H9 (cell line): ENCODE results near the gene IGSF9B. TPM values are rescaled to one million over a fixed set of nuclear protein-coding genes. Genes with fewer than 3 reads are reported as not detected.

ENCODE experiments used
- DNase-seq: peaks from one replicate; pipeline ENCODE4 v3.0.0-alpha.2; 2017
- H2AFZ ChIP-seq: one replicate; pipeline ENCODE4 v1.6.1; 2013; ENCODE audit warnings: mild to moderate bottlenecking, low read length, control low read depth, moderate library complexity
- H2AK5ac ChIP-seq: 2 replicates; pipeline ENCODE4 v1.6.1; 2013; ENCODE audit warnings: low read length, control low read depth, mixed read lengths; ENCODE audit not compliant: insufficient read length
- H2BK120ac ChIP-seq: one replicate; pipeline ENCODE4 v1.6.1; 2013; ENCODE audit warnings: low read depth, mild to moderate bottlenecking, low read length, control low read depth, inconsistent platforms; ENCODE audit not compliant: poor library complexity, severe bottlenecking
- H2BK12ac ChIP-seq: 2 replicates; pipeline ENCODE4 v1.6.1; 2013; ENCODE audit warnings: low read length, control low read depth, mixed read lengths, low read depth; ENCODE audit not compliant: insufficient read length
- H2BK15ac ChIP-seq: 2 replicates; pipeline ENCODE4 v1.6.1; 2013; ENCODE audit warnings: low read depth, low read length, control low read depth
- H2BK20ac ChIP-seq: one replicate; pipeline ENCODE4 v1.6.1; 2013; ENCODE audit warnings: low read depth, mild to moderate bottlenecking, low read length, control low read depth, inconsistent platforms; ENCODE audit not compliant: poor library complexity, severe bottlenecking
- H2BK5ac ChIP-seq: 2 replicates; pipeline ENCODE4 v1.6.1; 2013; ENCODE audit warnings: low read length, control low read depth, mixed read lengths; ENCODE audit not compliant: insufficient read length
- H3K14ac ChIP-seq: 2 replicates; pipeline ENCODE4 v1.6.1; 2013; ENCODE audit warnings: low read length, control low read depth; ENCODE audit not compliant: insufficient read depth
- H3K18ac ChIP-seq: 2 replicates; pipeline ENCODE4 v1.6.1; 2013; ENCODE audit warnings: low read depth, mild to moderate bottlenecking, mixed read lengths, low read length, control low read depth; ENCODE audit not compliant: insufficient read length
- H3K23ac ChIP-seq: 2 replicates; pipeline ENCODE4 v1.6.1; 2013; ENCODE audit warnings: low read length, control low read depth, mixed read lengths, low read depth; ENCODE audit not compliant: insufficient read length
- H3K23me2 ChIP-seq: 2 replicates; pipeline ENCODE4 v1.6.1; 2013; ENCODE audit warnings: low read depth, mild to moderate bottlenecking, mixed read lengths, low read length, control low read depth; ENCODE audit not compliant: insufficient read length, poor library complexity, severe bottlenecking
- H3K27ac ChIP-seq: 2 replicates; pipeline ENCODE4 v1.5.1; 2013; ENCODE audit warnings: low read length, control low read depth, mixed read lengths, low read depth; ENCODE audit not compliant: insufficient read length
- H3K27me3 ChIP-seq: 2 replicates; pipeline ENCODE4 v1.6.1; 2013; ENCODE audit warnings: low read length, control low read depth, inconsistent platforms; ENCODE audit not compliant: insufficient read depth
- H3K4ac ChIP-seq: 2 replicates; pipeline ENCODE4 v1.6.1; 2013; ENCODE audit warnings: low read depth, mild to moderate bottlenecking, control low read depth, inconsistent platforms, low read length, moderate library complexity
- H3K4me1 ChIP-seq: 2 replicates; pipeline ENCODE4 v1.6.1; 2013; ENCODE audit warnings: low read length, control low read depth, inconsistent platforms; ENCODE audit not compliant: insufficient read depth
- H3K4me2 ChIP-seq: 2 replicates; pipeline ENCODE4 v1.6.1; 2013; ENCODE audit warnings: low read length, control low read depth, mixed read lengths; ENCODE audit not compliant: insufficient read length, insufficient read depth
- H3K56ac ChIP-seq: 2 replicates; pipeline ENCODE4 v1.6.1; 2013; ENCODE audit warnings: low read depth, mild to moderate bottlenecking, mixed read lengths, low read length, control low read depth; ENCODE audit not compliant: insufficient read length
- H3K79me1 ChIP-seq: 2 replicates; pipeline ENCODE4 v1.6.1; 2013; ENCODE audit warnings: low read depth, mild to moderate bottlenecking, moderate library complexity, low read length, control low read depth, inconsistent platforms; ENCODE audit not compliant: insufficient read depth, poor library complexity, severe bottlenecking
- H3K79me2 ChIP-seq: 2 replicates; pipeline ENCODE4 v1.6.1; 2013; ENCODE audit warnings: low read length, control low read depth, inconsistent platforms; ENCODE audit not compliant: insufficient read depth
- H3K9ac ChIP-seq: 2 replicates; pipeline ENCODE4 v1.6.1; 2013; ENCODE audit warnings: low read length, control low read depth, mixed read lengths; ENCODE audit not compliant: insufficient read length; ENCODE audit errors: extremely low read depth
- H3K9me3 ChIP-seq: one replicate; pipeline ENCODE4 v1.6.1; 2013; ENCODE audit warnings: low read depth, low read length, inconsistent platforms; ENCODE audit not compliant: control insufficient read depth
- H3T11ph ChIP-seq: one replicate; pipeline ENCODE4 v1.6.1; 2013; ENCODE audit warnings: mild to moderate bottlenecking, low read length, control low read depth, inconsistent platforms
- H4K20me1 ChIP-seq: one replicate; pipeline ENCODE4 v1.6.1; 2013; ENCODE audit not compliant: control insufficient read depth, insufficient read length, insufficient read depth
- H4K5ac ChIP-seq: 2 replicates; pipeline ENCODE4 v1.6.1; 2013; ENCODE audit warnings: low read depth, mild to moderate bottlenecking, mixed read lengths, low read length, control low read depth; ENCODE audit not compliant: insufficient read length
- H4K8ac ChIP-seq: replicated peaks from 2 replicates; pipeline ENCODE4 v1.6.1; 2013; ENCODE audit warnings: low read length, control low read depth, mixed read lengths, low read depth; ENCODE audit not compliant: insufficient read length
- H4K91ac ChIP-seq: 2 replicates; pipeline ENCODE4 v1.6.1; 2013; ENCODE audit warnings: low read depth, mild to moderate bottlenecking, moderate library complexity, mixed read lengths, low read length, control low read depth; ENCODE audit not compliant: insufficient read length
- H3K27ac Mint-ChIP-seq, 3 experiments: 2 replicates in 2 of 3; 3 replicates in 1 of 3; pipeline ENCODE4 v1.8.0; 2020 to 2021; ENCODE audit warnings: mixed read lengths in 3 of 3, mild to moderate bottlenecking in 1 of 3, moderate library complexity in 1 of 3
- H3K27me3 Mint-ChIP-seq: 2 replicates; pipeline ENCODE4 v1.8.0; 2021; ENCODE audit warnings: low read depth, mild to moderate bottlenecking, moderate library complexity, mixed read lengths
- H3K36me3 Mint-ChIP-seq, 3 experiments: 2 replicates in 2 of 3; 3 replicates in 1 of 3; pipeline ENCODE4 v1.8.0; 2020 to 2021; ENCODE audit warnings: low read depth in 3 of 3, mixed read lengths in 3 of 3; ENCODE audit not compliant: insufficient read depth in 1 of 3
- H3K4me1 Mint-ChIP-seq, 2 experiments: 2 replicates each; pipeline ENCODE4 v1.8.0; 2020; ENCODE audit warnings: mixed read lengths in 2 of 2
- H3K4me3 Mint-ChIP-seq, 2 experiments: 2 replicates in 1 of 2; 3 replicates in 1 of 2; pipeline ENCODE4 v1.8.0; 2020 to 2021; ENCODE audit warnings: mild to moderate bottlenecking in 2 of 2, mixed read lengths in 2 of 2, moderate library complexity in 1 of 2
- H3K9me3 Mint-ChIP-seq, 2 experiments: 2 replicates in 1 of 2; 3 replicates in 1 of 2; pipeline ENCODE4 v1.8.0; 2020; ENCODE audit warnings: mild to moderate bottlenecking in 2 of 2, mixed read lengths in 2 of 2, moderate library complexity in 1 of 2
- WGBS: extraction: QIAGEN DNeasy Blood & Tissue Kit; methylation state at CpG from one replicate; pipeline ENCODE4 v1.1.7; 2013; ENCODE audit warnings: missing lambda C conversion rate, low lambda C conversion rate, mixed read lengths; ENCODE audit not compliant: insufficient read length; ENCODE audit errors: extremely low coverage; 5-methylcytosine and 5-hydroxymethylcytosine counted together
- total RNA-seq: library from RNA; stranded (reverse); gene quantifications from 2 replicates; pipeline ENCODE4 v1.2.1, GENCODE V29; 2021
- TF ChIP-seq, protein P1 (sequence below): fragments of 200-600 bp; sonication (generic); conservative IDR thresholded peaks from 3 replicates; pipeline ENCODE4 v1.8.0; 2021; ENCODE audit warnings: antibody characterized with exemption, mild to moderate bottlenecking

The IGSF9B gene
- total RNA-seq, 1 experiment from 2014 or later: 25.7 TPM

DNA sequence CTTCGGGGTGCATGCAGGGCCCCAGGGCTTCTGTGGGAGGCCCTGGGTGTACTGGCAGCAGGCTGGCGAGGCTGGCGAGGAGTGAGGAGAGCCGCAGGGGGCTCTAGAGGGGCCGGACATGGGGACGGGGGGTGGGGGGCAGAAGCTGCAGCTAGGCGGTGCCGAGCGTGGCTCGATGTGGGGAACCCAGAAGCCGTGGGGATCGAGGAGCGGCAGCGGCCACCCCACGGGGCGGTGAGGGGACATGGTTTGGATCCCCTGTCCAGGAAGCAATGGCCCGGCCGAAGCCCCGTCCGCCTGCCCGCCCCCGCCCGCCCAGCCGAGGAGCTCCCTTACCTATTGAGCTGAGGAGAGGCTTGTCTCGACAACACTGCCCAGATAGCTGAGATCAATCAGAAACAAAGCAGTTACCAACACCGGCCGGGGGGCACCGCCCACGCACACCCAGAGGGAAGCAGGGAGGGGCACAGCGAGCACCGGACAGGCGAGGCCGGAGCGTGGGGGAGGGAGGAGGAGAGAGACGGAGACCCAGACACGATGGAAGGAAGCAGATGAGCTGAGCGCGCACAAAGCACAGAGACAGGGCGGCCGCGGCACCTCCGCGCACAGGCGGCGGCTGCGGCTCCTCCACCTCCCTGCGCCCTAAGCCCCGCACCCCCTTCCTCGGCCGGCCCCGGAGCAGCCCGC lies 38.7 kb downstream of the IGSF9B start:
- H3T11ph ChIP-seq: no peak overlapping the region
- H3K4me2 ChIP-seq: peak overlapping the region; percentile 22
- H4K8ac ChIP-seq: no peak overlapping the region
- no peaks in the 10 kb centered on the region for H3K4me1 ChIP-seq
- H3K23me2 ChIP-seq: no peaks in the 10 kb centered on the region
- no peak overlapping the region for H2BK20ac ChIP-seq
- no peak overlapping the region for H3K18ac ChIP-seq
- H3K27me3 ChIP-seq: no peaks in the 10 kb centered on the region
- H2BK5ac ChIP-seq: no peak overlapping the region
- H4K20me1 ChIP-seq: no peaks in the 10 kb centered on the region
- Mint-ChIP-seq H3K4me3 (peak overlapping the region; percentile 56 to 67), H3K4me1 (peaks cover 6 to 17% of the 10 kb centered on the region in 2 experiments; a peak in 3 of 4 replicates), H3K36me3 (peaks cover 17 to 28% (median 28%) of the 10 kb centered on the region in 3 experiments; a peak in 6 of 7 replicates), H3K27me3 (no peaks in the 10 kb centered on the region), H3K27ac (no peak overlapping the region), H3K9me3 (no peaks in the 10 kb centered on the region)
- no peaks in the 10 kb centered on the region for H3K9me3 ChIP-seq
- no peak overlapping the region for H2AFZ ChIP-seq
- H3K4ac ChIP-seq: no peak overlapping the region
- no peak overlapping the region for H4K91ac ChIP-seq
- no peak overlapping the region for H3K23ac ChIP-seq
- no peak overlapping the region for H2BK15ac ChIP-seq
- H3K9ac ChIP-seq: no peak overlapping the region
- H3K14ac ChIP-seq: no peak overlapping the region; the same call in 1 of the 2 replicates
- peak; percentile 61 for DNase-seq
- H2AK5ac ChIP-seq: no peak overlapping the region
- no peak overlapping the region for H3K27ac ChIP-seq
- H2BK120ac ChIP-seq: no peak overlapping the region
- WGBS: no CpG with 5 or more reads among the region's 52 CpGs
- TF ChIP-seq, protein P1, sequence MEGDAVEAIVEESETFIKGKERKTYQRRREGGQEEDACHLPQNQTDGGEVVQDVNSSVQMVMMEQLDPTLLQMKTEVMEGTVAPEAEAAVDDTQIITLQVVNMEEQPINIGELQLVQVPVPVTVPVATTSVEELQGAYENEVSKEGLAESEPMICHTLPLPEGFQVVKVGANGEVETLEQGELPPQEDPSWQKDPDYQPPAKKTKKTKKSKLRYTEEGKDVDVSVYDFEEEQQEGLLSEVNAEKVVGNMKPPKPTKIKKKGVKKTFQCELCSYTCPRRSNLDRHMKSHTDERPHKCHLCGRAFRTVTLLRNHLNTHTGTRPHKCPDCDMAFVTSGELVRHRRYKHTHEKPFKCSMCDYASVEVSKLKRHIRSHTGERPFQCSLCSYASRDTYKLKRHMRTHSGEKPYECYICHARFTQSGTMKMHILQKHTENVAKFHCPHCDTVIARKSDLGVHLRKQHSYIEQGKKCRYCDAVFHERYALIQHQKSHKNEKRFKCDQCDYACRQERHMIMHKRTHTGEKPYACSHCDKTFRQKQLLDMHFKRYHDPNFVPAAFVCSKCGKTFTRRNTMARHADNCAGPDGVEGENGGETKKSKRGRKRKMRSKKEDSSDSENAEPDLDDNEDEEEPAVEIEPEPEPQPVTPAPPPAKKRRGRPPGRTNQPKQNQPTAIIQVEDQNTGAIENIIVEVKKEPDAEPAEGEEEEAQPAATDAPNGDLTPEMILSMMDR: no peak
- H3K56ac ChIP-seq: no peak overlapping the region
- no peaks in the 10 kb centered on the region for H3K79me2 ChIP-seq
- H3K79me1 ChIP-seq: no peaks in the 10 kb centered on the region
- no peak overlapping the region for H4K5ac ChIP-seq
- H2BK12ac ChIP-seq: no peak overlapping the region
